Measurements from ENCODE around the gene NTM. TPM values are rescaled to one million over a fixed set of nuclear protein-coding genes. Genes with fewer than 3 reads are reported as not detected.

The NTM gene
- polyA plus RNA-seq, 1 donor from 2014 or later, result 39.4 TPM

GRCh38 chr11:132158091-132158490 is 787.7 kb downstream of the NTM start:
- H3K9ac ChIP-seq (ENCODE audit: low read length), result no peak overlapping the region
- H2AFZ ChIP-seq (ENCODE audit: low read depth, low read length), result no peak overlapping the region
- no peaks in the 10 kb centered on the region for H3K9me2 ChIP-seq (ENCODE audit: insufficient read depth, low read length)
- no peaks in the 10 kb centered on the region for H3K79me2 ChIP-seq (replicated peaks; ENCODE audit: insufficient read depth, low read length)
- no peak overlapping the region for H3K4me3 ChIP-seq (ENCODE audit: low read length)
- no peak overlapping the region for H3K4me2 ChIP-seq (ENCODE audit: low read length)
- H3F3A ChIP-seq (ENCODE audit: insufficient read depth, low read length, poor library complexity, severe bottlenecking), result no peaks in the 10 kb centered on the region
- H3K36me3 ChIP-seq (ENCODE audit: insufficient read depth, low read length), result no peaks in the 10 kb centered on the region
- no peaks in the 10 kb centered on the region for H4K20me1 ChIP-seq (ENCODE audit: insufficient read depth)
- H3K9me3 ChIP-seq (ENCODE audit: low read length), result no peaks in the 10 kb centered on the region
- H3K27ac ChIP-seq (ENCODE audit: low read length), result no peak overlapping the region
- TF ChIP-seq SMC3 (conservative IDR thresholded peaks at IDR 0.05; ENCODE audit: poor library complexity) (no peak), EP300 (conservative IDR thresholded peaks at IDR 0.05; ENCODE audit: poor library complexity, severe bottlenecking) (no peak), REST (IDR thresholded peaks at IDR 0.05; ENCODE audit: borderline replicate concordance) (no peak), POLR2AphosphoS5 (IDR thresholded peaks at IDR 0.05) (no peak), CTCF (IDR thresholded peaks at IDR 0.05; ENCODE audit: poor library complexity, severe bottlenecking) (peak; percentile 10)
- H3K27me3 ChIP-seq (ENCODE audit: insufficient read depth, low read depth, low read length), result no peaks in the 10 kb centered on the region

DNA sequence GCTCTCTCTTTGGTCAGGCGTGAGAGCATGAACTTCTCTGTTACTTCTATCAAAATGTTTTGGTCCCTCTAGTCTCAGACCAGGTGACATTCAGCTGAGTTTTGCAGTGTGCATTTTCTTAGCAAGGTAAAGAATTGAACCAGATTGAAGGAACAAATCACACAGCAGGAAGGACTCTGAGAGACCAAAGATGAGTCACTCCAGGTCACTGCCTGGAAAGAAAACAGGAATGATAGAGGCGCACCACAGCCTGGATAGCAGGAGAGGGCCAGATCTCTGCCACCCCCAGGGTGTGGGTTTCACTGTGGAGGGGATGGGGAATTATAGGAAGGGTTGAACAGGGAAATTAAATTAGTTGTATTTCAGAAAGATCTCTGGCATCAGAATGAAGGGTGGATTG is 788.3 kb downstream of the NTM start:
- Histone ChIP-seq H3K27me3 (ENCODE audit: insufficient read depth, low read depth, low read length) (no peaks in the 10 kb centered on the region), H3K4me3 (ENCODE audit: low read length) (no peak overlapping the region)
- TF ChIP-seq POLR2AphosphoS5 (IDR thresholded peaks at IDR 0.05) (no peak), REST (IDR thresholded peaks at IDR 0.05; ENCODE audit: borderline replicate concordance) (no peak), RAD21 (conservative IDR thresholded peaks at IDR 0.05) (no peak), SMC3 (conservative IDR thresholded peaks at IDR 0.05; ENCODE audit: poor library complexity) (no peak), MXI1 (conservative IDR thresholded peaks at IDR 0.05; ENCODE audit: poor library complexity, severe bottlenecking) (no peak), EP300 (conservative IDR thresholded peaks at IDR 0.05; ENCODE audit: poor library complexity, severe bottlenecking) (no peak), EZH2 (IDR thresholded peaks at IDR 0.05; ENCODE audit: borderline replicate concordance, insufficient read depth, low read length, poor library complexity, severe bottlenecking) (no peak), CTCF (IDR thresholded peaks at IDR 0.05; ENCODE audit: poor library complexity, severe bottlenecking) (no peak), TAF1 (IDR thresholded peaks at IDR 0.05; ENCODE audit: low read depth) (no peak)

More for the DNA sequence above, 788.3 kb downstream of the NTM start:
- Histone ChIP-seq H3K27ac (ENCODE audit: low read length) (no peak overlapping the region), H2AFZ (ENCODE audit: low read depth, low read length) (no peak overlapping the region), H3K79me2 (replicated peaks; ENCODE audit: insufficient read depth, low read length) (no peaks in the 10 kb centered on the region), H3K9me2 (ENCODE audit: insufficient read depth, low read length) (no peaks in the 10 kb centered on the region), H3K36me3 (ENCODE audit: insufficient read depth, low read length) (no peaks in the 10 kb centered on the region), H3K4me2 (ENCODE audit: low read length) (no peak overlapping the region), H3K9me3 (ENCODE audit: low read length) (no peaks in the 10 kb centered on the region), H3F3A (ENCODE audit: insufficient read depth, low read length, poor library complexity, severe bottlenecking) (no peaks in the 10 kb centered on the region), H3K9ac (ENCODE audit: low read length) (no peak overlapping the region), H4K20me1 (ENCODE audit: insufficient read depth) (no peaks in the 10 kb centered on the region)

Measured in neural cell (in vitro differentiated cells).